ENCODE data around the gene ATL3. TPM values are rescaled to one million over a fixed set of nuclear protein-coding genes. Genes with fewer than 3 reads are reported as not detected.
"Not testable (repeated sequence)": the region's sequence is repeated elsewhere in the genome, so short reads cannot be mapped to it uniquely, and the experiment has no call there.

ATL3 gene
- total and polyA plus RNA-seq, 2 donors: 17.8 to 18.9 TPM

DNA sequence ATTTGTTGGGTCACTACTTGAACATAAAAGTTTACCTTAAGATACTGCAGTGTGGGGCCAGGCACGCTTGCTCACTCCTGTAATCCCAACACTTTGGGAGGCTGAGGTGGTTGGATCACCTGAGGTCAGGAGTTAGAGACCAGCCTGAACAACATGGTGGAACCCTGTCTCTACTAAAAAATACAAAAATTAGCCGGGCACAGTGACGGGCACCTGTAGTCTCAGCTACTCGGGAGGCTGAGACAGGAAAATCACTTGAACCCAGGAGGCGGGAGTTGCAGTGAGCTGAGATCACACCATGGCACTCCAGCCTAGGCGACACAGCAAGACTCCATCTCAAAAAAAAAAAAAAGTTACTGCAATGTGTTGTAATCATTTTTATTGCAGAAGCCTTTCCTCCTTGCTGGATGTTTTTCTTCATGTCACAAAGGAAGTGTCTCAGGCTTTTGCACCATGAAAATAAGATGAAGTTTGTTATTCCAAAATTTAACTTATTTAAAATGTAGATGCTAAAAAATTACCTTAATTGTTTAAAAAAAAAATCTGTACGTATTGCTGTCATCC lies 14.1 kb upstream of the ATL3 start:
- peaks cover 8 to 10% of the 10 kb centered on the region in 2 donors for H3K4me1 ChIP-seq (ENCODE audit: control insufficient read depth in 2 of 2, insufficient read depth in 2 of 2, low read length in 2 of 2)
- not testable (repeated sequence) for H3K27ac ChIP-seq (ENCODE audit: low read depth in 1 of 2, low read length in 1 of 2)

DNA sequence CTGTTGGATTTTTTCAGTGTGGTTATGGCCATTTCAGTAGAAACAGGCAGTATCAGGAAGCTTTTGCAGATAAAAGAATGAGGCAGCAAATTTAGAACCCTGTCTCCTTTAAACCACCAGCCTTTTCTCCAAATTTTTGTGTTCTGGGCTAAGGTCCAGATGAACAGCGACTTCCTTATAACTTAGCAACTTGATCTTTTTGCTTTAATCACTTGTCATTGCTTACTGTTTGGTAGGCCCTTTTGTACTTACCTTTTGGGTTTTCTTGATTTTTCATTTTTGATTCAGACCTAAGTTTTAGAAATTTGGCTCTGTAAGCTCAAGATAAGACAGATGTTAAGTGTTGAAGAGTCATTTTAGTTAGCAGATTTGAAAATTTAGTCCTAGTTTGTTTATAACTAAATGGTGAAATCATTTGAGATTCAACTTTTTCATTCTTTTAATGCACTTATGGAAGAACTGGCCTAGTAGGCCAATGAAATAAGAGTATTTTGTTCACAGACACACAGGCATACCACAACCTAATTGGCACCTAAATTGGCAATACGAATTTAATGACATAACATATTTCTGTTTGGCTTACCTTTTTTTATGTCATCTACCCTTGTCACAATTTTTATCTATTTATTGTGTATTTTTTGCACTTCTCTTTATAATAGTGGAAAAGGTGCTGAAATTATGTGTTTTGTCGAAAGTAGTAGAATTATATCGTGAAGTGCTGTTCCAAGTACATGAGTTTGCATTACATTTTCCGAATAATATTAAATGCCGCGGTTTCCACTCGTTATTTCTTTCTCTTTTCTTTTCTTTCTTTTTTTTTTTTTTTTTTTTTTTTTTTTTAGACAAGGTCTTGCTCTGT lies 12.2 kb upstream of the ATL3 start:
- Histone ChIP-seq H3K4me3 (ENCODE audit: low read length in 2 of 2) (peak overlapping the region; percentile 86 to 88), H3K27me3 (ENCODE audit: control insufficient read depth in 2 of 2, insufficient read depth in 1 of 2, low read length in 1 of 2) (no peaks in the 10 kb centered on the region), H3K27ac (ENCODE audit: low read depth in 1 of 2, low read length in 1 of 2) (peak overlapping the region in 1 of 2 donors; percentile 98), H3K36me3 (ENCODE audit: control insufficient read depth in 2 of 2, insufficient read depth in 2 of 2, low read length in 1 of 2) (no peaks in the 10 kb centered on the region), H3K4me1 (ENCODE audit: control insufficient read depth in 2 of 2, insufficient read depth in 2 of 2, low read length in 2 of 2) (peaks cover 8 to 10% of the 10 kb centered on the region in 2 donors), H3K9me3 (ENCODE audit: control insufficient read depth in 2 of 2, insufficient read depth in 1 of 2, low read length in 1 of 2) (no peaks in the 10 kb centered on the region)
- DNase-seq (ENCODE audit: low read depth in 6 of 9, low spot score in 9 of 9): no peak
- WGBS: 85% methylated on average over 8 of the region's 8 CpGs

More for the DNA sequence above, 14.1 kb upstream of the ATL3 start:
- not testable (repeated sequence) for DNase-seq (ENCODE audit: low read depth in 6 of 9, low spot score in 9 of 9); H3K4me3 ChIP-seq (ENCODE audit: low read length in 2 of 2); H3K9me3 ChIP-seq (ENCODE audit: control insufficient read depth in 2 of 2, insufficient read depth in 1 of 2, low read length in 1 of 2); H3K27me3 ChIP-seq (ENCODE audit: control insufficient read depth in 2 of 2, insufficient read depth in 1 of 2, low read length in 1 of 2); H3K36me3 ChIP-seq (ENCODE audit: control insufficient read depth in 2 of 2, insufficient read depth in 2 of 2, low read length in 1 of 2)
- WGBS: 95% methylated on average over 7 of the region's 7 CpGs

DNA sequence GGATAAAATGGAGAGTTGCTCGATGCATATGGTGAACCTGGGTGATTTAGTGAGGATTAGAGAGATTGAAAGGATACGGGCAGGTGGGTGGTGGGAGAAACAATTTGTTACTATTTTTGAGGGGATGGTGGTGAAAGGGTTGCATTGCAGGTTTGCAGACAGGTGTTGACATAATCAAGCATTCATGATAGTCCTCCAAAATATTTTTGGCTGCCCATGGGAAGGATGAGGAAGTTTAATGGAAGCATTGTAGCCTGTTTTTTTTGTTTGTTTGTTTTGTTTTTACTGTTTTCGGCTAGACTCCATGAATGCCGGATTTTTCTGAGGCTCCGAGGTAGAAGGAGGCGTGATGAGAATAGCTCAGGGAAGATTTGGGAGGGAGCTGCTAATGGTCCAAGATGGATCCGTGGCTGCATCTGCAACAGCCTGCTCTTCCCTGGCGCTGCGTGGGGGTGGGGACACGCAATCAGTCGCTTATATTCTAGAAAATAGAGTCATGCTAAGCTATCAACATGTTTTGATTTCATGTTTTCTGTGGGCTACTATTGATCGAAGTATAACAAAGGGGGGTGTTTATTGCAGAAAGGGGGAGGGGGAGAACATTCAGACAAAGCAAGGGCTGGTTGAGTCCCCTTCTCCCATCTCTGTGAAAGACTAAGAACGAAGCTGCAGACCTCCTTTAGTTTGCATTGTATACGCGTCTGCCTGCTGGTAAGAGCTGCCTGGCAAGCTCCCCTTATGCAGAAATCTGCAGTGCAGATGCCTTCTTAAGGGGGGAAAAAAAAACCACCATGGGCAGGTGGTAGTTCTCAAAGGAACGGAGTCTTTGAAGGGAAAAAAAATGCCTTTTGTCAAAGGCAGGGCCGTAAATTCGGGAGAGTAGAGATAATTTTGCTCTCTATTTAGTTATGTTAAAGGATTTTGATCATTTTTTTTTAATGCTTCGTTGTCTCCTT lies 11.2 kb upstream of the ATL3 start:
- Histone ChIP-seq H3K9me3 (ENCODE audit: control insufficient read depth in 2 of 2, insufficient read depth in 1 of 2, low read length in 1 of 2) (no peaks in the 10 kb centered on the region), H3K4me1 (ENCODE audit: control insufficient read depth in 2 of 2, insufficient read depth in 2 of 2, low read length in 2 of 2) (peaks cover 8 to 10% of the 10 kb centered on the region in 2 donors), H3K36me3 (ENCODE audit: control insufficient read depth in 2 of 2, insufficient read depth in 2 of 2, low read length in 1 of 2) (no peaks in the 10 kb centered on the region), H3K27ac (ENCODE audit: low read depth in 1 of 2, low read length in 1 of 2) (peak overlapping the region; percentile 87 to 98), H3K4me3 (ENCODE audit: low read length in 2 of 2) (peak overlapping the region; percentile 86 to 88), H3K27me3 (ENCODE audit: control insufficient read depth in 2 of 2, insufficient read depth in 1 of 2, low read length in 1 of 2) (no peaks in the 10 kb centered on the region)
- WGBS: 1% methylated on average over 19 of the region's 19 CpGs
- peak in 7 of 9 donors; percentile 49 to 84 (median 64) for DNase-seq (ENCODE audit: low read depth in 6 of 9, low spot score in 9 of 9)

DNA sequence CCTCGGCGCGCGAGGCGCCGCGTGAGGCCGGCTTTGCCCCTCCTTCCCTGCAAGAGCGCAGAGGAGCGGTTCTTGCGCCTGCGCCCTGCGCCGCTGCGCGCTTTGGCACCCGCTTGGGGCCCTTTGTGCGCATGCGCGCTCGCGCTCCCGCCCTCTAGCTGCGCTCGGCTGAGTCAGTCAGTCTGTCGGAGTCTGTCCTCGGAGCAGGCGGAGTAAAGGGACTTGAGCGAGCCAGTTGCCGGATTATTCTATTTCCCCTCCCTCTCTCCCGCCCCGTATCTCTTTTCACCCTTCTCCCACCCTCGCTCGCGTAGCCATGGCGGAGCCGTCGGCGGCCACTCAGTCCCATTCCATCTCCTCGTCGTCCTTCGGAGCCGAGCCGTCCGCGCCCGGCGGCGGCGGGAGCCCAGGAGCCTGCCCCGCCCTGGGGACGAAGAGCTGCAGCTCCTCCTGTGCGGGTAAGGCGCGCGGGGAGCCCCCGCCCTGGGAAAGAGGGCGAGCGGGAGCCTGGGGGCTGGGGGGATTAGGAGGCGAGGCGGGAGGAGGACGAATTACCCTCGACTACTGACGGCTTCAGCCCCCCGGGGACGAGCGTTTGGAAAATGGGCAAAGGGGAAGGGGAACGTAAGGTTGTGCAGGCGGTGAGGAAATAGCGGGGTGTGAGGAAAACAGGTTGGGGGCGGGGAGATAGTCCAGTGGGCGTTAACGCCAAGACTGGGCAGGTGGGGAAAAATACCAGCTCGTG lies 10.3 kb upstream of the ATL3 start, which contains the start of gene RTN3:
Gene RTN3 (plus strand): TSS at position 180 of the 745 bp plus-strand sequence. CDS start 137 bp downstream, at position 317.
- WGBS: under 1% methylated on average over 74 of the region's 74 CpGs
- H3K4me1 ChIP-seq (ENCODE audit: control insufficient read depth in 2 of 2, insufficient read depth in 2 of 2, low read length in 2 of 2): peaks cover 8 to 10% of the 10 kb centered on the region in 2 donors

DNA sequence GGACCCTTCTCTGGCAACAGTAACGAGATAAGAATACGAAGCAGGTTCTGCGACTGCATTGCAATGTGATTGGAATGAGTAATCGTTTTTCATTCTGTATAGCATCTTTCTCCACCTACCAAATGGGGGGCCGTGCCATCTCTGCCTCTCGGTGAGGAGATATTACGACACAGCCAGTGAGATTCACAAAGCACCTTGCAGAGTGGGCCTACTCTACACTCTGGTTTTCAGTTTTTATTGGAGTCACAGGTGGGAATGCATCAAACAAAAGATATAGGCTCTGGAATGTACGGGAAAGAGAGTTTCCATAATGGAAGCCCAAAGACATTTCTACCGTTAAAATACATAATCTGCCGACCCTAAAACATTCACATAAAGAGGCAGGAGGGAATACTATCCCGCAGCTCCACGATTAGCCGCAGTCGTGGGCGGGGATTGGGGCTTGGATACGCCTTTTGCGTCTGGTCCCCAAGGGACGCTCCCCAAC lies 9.7 kb upstream of the ATL3 start:
- H3K27ac ChIP-seq (ENCODE audit: low read depth in 1 of 2, low read length in 1 of 2): peak overlapping the region in 1 of 2 donors; percentile 26
- H3K27me3 ChIP-seq (ENCODE audit: control insufficient read depth in 2 of 2, insufficient read depth in 1 of 2, low read length in 1 of 2): no peaks in the 10 kb centered on the region
- peak in 1 of 9 donors; percentile 8 for DNase-seq (ENCODE audit: low read depth in 6 of 9, low spot score in 9 of 9)
- peak overlapping the region; percentile 86 to 88 for H3K4me3 ChIP-seq (ENCODE audit: low read length in 2 of 2)
- no peaks in the 10 kb centered on the region for H3K9me3 ChIP-seq (ENCODE audit: control insufficient read depth in 2 of 2, insufficient read depth in 1 of 2, low read length in 1 of 2)
- no peaks in the 10 kb centered on the region for H3K36me3 ChIP-seq (ENCODE audit: control insufficient read depth in 2 of 2, insufficient read depth in 2 of 2, low read length in 1 of 2)
- WGBS: 25% methylated on average over 18 of the region's 18 CpGs
- peaks cover 8 to 10% of the 10 kb centered on the region in 2 donors for H3K4me1 ChIP-seq (ENCODE audit: control insufficient read depth in 2 of 2, insufficient read depth in 2 of 2, low read length in 2 of 2)

More for the DNA sequence above, 10.3 kb upstream of the ATL3 start, which contains the start of gene RTN3:
- peak; percentile 96 to 100 (median 98) for DNase-seq (ENCODE audit: low read depth in 6 of 9, low spot score in 9 of 9)
- H3K36me3 ChIP-seq (ENCODE audit: control insufficient read depth in 2 of 2, insufficient read depth in 2 of 2, low read length in 1 of 2): no peaks in the 10 kb centered on the region
- H3K9me3 ChIP-seq (ENCODE audit: control insufficient read depth in 2 of 2, insufficient read depth in 1 of 2, low read length in 1 of 2): no peaks in the 10 kb centered on the region
- no peaks in the 10 kb centered on the region for H3K27me3 ChIP-seq (ENCODE audit: control insufficient read depth in 2 of 2, insufficient read depth in 1 of 2, low read length in 1 of 2)
- peak within 1 kb of the TSS; percentile 87 to 98 for H3K27ac ChIP-seq (ENCODE audit: low read depth in 1 of 2, low read length in 1 of 2)
- H3K4me3 ChIP-seq (ENCODE audit: low read length in 2 of 2): peak within 1 kb of the TSS; percentile 86 to 88

DNA sequence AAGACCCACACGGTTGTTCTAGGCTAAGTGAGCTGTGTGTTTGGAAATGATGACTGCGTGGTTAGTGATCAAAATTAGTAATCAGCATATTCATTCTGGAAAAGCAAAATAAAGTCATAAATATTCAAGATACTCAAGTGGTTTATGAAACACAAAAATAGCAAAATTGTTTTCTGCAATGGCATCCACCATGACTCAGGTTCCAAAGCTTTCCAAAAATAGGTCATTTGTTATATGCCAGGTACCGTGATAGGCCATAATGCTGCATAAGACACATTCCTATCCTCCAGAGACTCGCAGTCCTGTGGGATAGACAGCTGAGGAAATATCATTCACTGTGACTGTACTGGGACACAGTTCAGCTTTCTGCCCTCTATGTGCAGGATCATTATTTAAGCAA lies 2.4 kb upstream of the ATL3 start:
- 93% methylated on average over 4 of the region's 4 CpGs for WGBS
- Histone ChIP-seq H3K36me3 (ENCODE audit: control insufficient read depth in 2 of 2, insufficient read depth in 2 of 2, low read length in 1 of 2) (no peaks in the 10 kb centered on the region), H3K9me3 (ENCODE audit: control insufficient read depth in 2 of 2, insufficient read depth in 1 of 2, low read length in 1 of 2) (peaks cover 0 to 3% of the 10 kb centered on the region in 2 donors)

GRCh38 chr11:63672936-63673539 lies 1.9 kb upstream of the ATL3 start:
- peaks cover 0 to 3% of the 10 kb centered on the region in 2 donors for H3K9me3 ChIP-seq (ENCODE audit: control insufficient read depth in 2 of 2, insufficient read depth in 1 of 2, low read length in 1 of 2)
- WGBS: 92% methylated on average over 1 of the region's 1 CpG
- H3K36me3 ChIP-seq (ENCODE audit: control insufficient read depth in 2 of 2, insufficient read depth in 2 of 2, low read length in 1 of 2): no peaks in the 10 kb centered on the region
- H3K27ac ChIP-seq (ENCODE audit: low read depth in 1 of 2, low read length in 1 of 2): no peak overlapping the region
- peaks cover 0 to 6% of the 10 kb centered on the region in 2 donors for H3K4me1 ChIP-seq (ENCODE audit: control insufficient read depth in 2 of 2, insufficient read depth in 2 of 2, low read length in 2 of 2)
- H3K4me3 ChIP-seq (ENCODE audit: low read length in 2 of 2): no peak overlapping the region
- DNase-seq (ENCODE audit: low read depth in 6 of 9, low spot score in 9 of 9): no peak
- H3K27me3 ChIP-seq (ENCODE audit: control insufficient read depth in 2 of 2, insufficient read depth in 1 of 2, low read length in 1 of 2): no peaks in the 10 kb centered on the region

More for the DNA sequence above, 2.4 kb upstream of the ATL3 start:
- peaks cover 0 to 6% of the 10 kb centered on the region in 2 donors for H3K4me1 ChIP-seq (ENCODE audit: control insufficient read depth in 2 of 2, insufficient read depth in 2 of 2, low read length in 2 of 2)
- no peak overlapping the region for H3K27ac ChIP-seq (ENCODE audit: low read depth in 1 of 2, low read length in 1 of 2)
- no peak for DNase-seq (ENCODE audit: low read depth in 6 of 9, low spot score in 9 of 9)
- H3K4me3 ChIP-seq (ENCODE audit: low read length in 2 of 2): no peak overlapping the region
- H3K27me3 ChIP-seq (ENCODE audit: control insufficient read depth in 2 of 2, insufficient read depth in 1 of 2, low read length in 1 of 2): no peaks in the 10 kb centered on the region

DNA sequence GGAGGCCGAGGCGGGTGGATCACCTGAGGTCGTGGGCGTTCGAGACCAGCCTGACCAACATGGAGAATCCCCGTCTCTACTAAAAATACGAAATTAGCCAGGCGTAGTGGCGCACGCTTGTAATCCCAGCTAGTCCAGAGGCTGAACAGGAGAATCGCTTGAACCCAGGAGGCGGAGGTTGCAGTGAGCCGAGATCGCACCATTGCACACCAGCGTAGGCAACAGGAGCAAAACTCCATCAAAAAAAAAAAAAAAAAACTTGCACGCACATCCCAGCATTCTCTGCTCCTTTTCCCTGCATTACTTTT lies 934 bp upstream of the ATL3 start:
- H3K4me3 ChIP-seq (ENCODE audit: low read length in 2 of 2): no peak overlapping the region
- no peak overlapping the region for H3K27ac ChIP-seq (ENCODE audit: low read depth in 1 of 2, low read length in 1 of 2)

More for the DNA sequence above, 934 bp upstream of the ATL3 start:
- Histone ChIP-seq H3K9me3 (ENCODE audit: control insufficient read depth in 2 of 2, insufficient read depth in 1 of 2, low read length in 1 of 2) (peaks cover 0 to 3% of the 10 kb centered on the region in 2 donors), H3K36me3 (ENCODE audit: control insufficient read depth in 2 of 2, insufficient read depth in 2 of 2, low read length in 1 of 2) (no peaks in the 10 kb centered on the region), H3K27me3 (ENCODE audit: control insufficient read depth in 2 of 2, insufficient read depth in 1 of 2, low read length in 1 of 2) (no peaks in the 10 kb centered on the region), H3K4me1 (ENCODE audit: control insufficient read depth in 2 of 2, insufficient read depth in 2 of 2, low read length in 2 of 2) (peaks cover 0 to 6% of the 10 kb centered on the region in 2 donors)
- whole genome bisulfite sequencing: 99% methylated on average over 16 of the region's 16 CpGs
- no peak for DNase-seq (ENCODE audit: low read depth in 6 of 9, low spot score in 9 of 9)
